ENCODE data around the gene TLE3.

The TLE3 gene

GRCh38 chr15:70046679-70047369, 50.9 kb downstream of the TLE3 start:
- TF ChIP-seq CTCF (conservative IDR thresholded peaks at IDR 0.05; ENCODE audit: low read depth): no peak
- CTCF ChIA-PET: interaction anchor here (0.6 to 0.7 kb wide), 2 partner anchors 458 to 520 kb away, joined by 4 to 7 read pairs; no protein-coding TSS in a partner anchor
- POLR2A ChIA-PET (ENCODE audit: low non-redundant PET): no interaction called here
- no peak for DNase-seq (ENCODE audit: low spot score)
- no peak overlapping the region for H3K27ac ChIP-seq

- no peak for TF ChIP-seq CTCF (conservative IDR thresholded peaks at IDR 0.05; ENCODE audit: low read depth)
- no peak overlapping the region for H3K27ac ChIP-seq
- no peak for DNase-seq (ENCODE audit: low spot score)
- CTCF ChIA-PET: no interaction called here
- POLR2A ChIA-PET (ENCODE audit: low non-redundant PET): interaction anchor here (0.6 kb wide), 1 partner anchor 21 kb away, joined by 3 read pairs; no protein-coding TSS in a partner anchor
These were observed 52.7 kb downstream of the TLE3 start for GRCh38 chr15:70045045-70045444.

- ChIA-PET POLR2A (ENCODE audit: low non-redundant PET) (no interaction called here), CTCF (no interaction called here)
- no peak overlapping the region for H3K27ac ChIP-seq
- TF ChIP-seq CTCF (conservative IDR thresholded peaks at IDR 0.05; ENCODE audit: low read depth): no peak
- no peak for DNase-seq (ENCODE audit: low spot score)
These were observed 53.5 kb downstream of the TLE3 start for GRCh38 chr15:70044168-70044567.

GRCh38 chr15:70043590-70043989, 54.1 kb downstream of the TLE3 start:
- H3K27ac ChIP-seq: no peak overlapping the region
- ChIA-PET POLR2A (ENCODE audit: low non-redundant PET) (no interaction called here), CTCF (no interaction called here)
- TF ChIP-seq CTCF (conservative IDR thresholded peaks at IDR 0.05; ENCODE audit: low read depth): no peak
- no peak for DNase-seq (ENCODE audit: low spot score)

- CTCF ChIA-PET: no interaction called here
- POLR2A ChIA-PET (ENCODE audit: low non-redundant PET): no interaction called here
- H3K27ac ChIP-seq: no peak overlapping the region
- DNase-seq (ENCODE audit: low spot score): no peak
- no peak for TF ChIP-seq CTCF (conservative IDR thresholded peaks at IDR 0.05; ENCODE audit: low read depth)
These were observed 55.0 kb downstream of the TLE3 start for GRCh38 chr15:70042553-70043214.

- CTCF ChIA-PET: no interaction called here
- no peak for TF ChIP-seq CTCF (conservative IDR thresholded peaks at IDR 0.05; ENCODE audit: low read depth)
- no peak for DNase-seq (ENCODE audit: low spot score)
- POLR2A ChIA-PET (ENCODE audit: low non-redundant PET): no interaction called here
- H3K27ac ChIP-seq: no peak overlapping the region
These were observed 57.8 kb downstream of the TLE3 start for GRCh38 chr15:70039917-70040316.

Data from RWPE1 (cell line).